HG03039 (cell line): ENCODE results near the gene ARHGDIA.

ENCODE experiments used
- ATAC-seq: cut with Tn5 transposase; IDR thresholded peaks from one replicate; pipeline ENCODE4 v1.9.1; 2021; ENCODE audit warnings: mild to moderate bottlenecking, moderate library complexity; ENCODE audit not compliant: unreplicated experiment

Gene ARHGDIA

DNA sequence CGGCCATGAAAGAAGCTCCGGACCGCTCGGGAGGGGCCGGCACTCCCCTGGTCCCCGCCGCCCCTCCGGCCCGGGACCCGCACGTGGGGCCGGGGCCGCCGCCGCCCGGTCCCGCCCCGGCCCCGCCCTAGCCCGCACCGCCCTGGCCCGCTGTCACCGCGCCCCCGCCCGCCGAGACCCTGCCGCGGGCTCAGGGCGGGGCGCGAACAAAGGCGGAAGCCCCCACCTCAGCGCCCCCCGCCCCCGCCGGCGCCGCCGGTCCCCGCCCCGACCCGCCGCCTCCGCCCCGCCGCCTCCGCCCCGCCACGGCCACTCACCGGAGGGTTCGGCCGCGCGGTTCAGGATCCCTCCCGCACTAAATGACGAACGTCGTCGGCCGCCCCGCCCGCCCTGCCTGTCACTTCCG lies at the start of gene ARHGDIA:
Gene ARHGDIA (minus strand): TSS at position 357 of the 406 bp plus-strand sequence. CDS start 1,407 bp downstream, outside the sequence.
- ATAC-seq = peak; percentile 10

DNA sequence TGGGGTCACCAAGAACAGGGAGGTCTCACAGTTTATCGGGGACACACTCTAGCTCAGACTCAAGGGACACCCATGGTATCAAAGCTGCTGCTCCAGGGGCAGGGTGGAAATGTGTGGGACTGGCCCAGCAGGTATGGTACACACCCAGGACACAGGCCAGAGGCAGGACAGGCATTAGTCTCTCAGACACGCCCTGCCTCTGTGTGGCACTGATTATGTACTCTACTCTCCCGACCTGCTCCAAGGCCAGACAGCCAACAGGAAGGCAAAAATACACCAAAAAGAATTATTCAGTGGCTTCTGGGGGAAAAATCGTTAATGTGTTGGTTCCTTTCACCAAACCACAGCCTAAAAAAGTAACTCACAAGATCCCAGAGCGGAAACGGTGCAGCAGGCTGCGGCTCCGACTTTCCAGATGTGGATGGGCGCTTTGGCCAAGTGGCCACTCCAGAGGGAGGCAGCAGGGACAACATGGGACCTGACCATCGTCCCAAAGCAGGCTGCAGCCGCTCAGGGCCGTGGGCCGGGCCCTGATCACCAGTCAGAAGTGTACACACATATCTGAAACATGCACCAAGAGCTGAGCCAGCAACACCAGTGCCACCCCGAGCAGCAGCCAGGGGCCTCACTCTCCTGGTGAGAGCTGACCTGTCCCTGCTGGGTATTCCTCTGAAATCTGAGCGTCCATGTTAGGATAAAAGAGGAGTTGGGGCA lies 47.9 kb upstream of the ARHGDIA start:
- no peak for ATAC-seq

DNA sequence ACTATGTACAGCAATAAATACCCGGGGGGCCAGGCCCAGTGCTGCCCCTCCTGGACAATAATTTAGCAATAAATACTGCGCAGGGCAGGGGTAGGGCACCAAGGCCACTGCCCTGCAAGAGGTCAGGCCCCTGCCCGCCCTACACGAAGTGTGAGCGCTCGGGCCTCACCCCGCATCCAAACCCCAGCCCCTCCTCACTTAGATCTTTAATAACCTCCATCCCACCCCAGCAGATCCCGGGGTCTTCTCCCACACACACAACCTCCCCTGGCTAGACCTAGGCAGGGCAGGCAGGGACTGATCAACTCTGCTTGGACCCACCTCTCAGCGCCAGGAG lies 47.2 kb upstream of the ARHGDIA start:
- ATAC-seq = peak; percentile 10

DNA sequence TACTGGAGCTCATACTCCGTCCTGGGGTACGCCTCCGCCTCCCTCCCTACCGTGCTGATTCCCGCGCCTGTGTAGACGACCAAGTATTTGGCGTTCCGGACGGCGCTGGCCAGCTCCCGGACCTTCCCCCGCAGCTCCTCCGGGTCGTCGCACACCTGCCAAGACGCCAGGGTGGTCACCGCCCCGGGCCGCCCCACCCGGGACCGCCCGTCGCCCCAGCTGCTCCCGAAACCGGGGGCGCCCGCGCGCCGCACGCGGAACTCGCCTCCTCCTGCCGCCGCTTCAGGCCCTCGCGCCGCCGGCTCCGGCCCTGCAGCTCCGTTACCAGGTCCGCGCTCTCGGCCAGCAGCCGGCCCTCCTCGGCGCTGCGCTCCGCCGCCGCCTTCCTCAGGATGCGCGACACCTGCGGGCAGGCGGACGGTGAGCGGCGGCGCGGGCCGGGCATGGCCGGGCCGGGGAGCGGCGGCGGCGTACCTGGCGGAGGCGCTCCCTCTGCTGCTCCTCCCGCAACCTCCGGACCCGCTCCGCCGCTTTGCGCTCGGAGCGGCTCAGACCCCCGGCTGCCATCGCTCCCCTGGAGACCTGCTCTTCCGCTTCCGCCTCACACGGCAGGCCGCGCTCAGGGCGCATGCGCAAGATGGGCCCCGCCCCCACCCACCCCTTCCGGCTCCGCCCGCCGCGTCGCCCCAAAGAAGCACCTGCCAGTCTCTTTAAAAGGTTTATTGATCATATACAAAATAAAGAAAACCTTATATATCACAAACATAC lies 46.6 kb upstream of the ARHGDIA start, which contains the start of gene SIRT7:
Gene SIRT7 (minus strand): TSS at position 612 of the 768 bp plus-strand sequence. CDS start 45 bp downstream, at position 567.
- peak; percentile 46 for ATAC-seq

DNA sequence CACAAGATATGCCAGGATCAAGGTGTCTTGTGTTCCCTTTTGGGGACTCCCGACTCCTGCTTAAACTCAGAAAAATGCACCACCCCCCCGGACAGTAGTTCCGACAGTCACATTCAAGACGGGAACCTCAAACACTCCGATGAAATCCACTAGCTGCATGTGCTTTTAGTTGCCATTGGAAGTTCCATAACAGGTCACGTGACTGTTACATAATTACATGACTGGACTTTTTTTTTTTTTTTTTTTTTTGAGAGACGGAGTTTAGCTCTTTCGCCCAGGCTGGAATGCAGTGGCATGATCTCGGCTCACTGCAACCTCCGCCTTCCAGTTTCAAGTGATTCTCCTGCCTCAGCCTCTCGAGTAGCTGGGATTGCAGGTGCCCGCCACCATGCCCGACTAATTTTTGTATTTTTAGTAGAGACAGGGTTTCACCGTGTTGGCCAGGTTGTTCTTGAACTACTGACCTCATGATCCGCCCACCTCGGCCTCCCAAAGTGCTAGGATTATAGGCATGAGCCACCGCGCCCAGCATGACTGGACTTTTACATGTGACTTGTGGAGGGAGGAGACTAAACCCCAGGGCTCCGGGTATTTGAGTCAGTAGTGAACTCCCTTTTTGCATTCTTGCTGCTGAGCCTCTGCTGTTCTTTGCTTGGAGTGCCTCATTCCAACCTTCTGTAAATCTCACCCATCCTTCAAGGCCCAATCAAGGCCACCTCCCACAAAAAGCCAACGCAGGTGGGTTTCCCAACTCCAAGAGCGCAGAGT lies 45.3 kb upstream of the ARHGDIA start:
- no peak for ATAC-seq

DNA sequence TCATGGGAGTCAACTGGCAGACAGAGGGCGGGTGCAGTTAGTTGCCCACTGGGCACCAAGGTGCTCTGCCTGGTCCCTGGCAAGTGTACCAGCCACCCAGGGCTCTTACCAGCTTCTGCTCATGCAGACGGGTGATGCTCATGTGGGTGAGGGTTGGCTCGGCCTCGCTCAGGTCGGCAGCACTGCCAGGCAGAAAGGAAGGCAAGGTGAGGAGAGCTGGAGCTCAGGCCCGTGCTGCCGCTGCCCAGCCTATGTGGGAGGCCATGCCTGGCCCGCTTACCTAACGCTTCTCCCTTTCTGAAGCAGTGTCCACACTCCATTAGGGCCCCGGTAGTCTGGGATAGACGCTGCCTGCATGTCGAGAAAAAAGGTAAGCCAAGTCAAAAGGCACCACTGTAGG lies 44.2 kb upstream of the ARHGDIA start:
- ATAC-seq = no peak

DNA sequence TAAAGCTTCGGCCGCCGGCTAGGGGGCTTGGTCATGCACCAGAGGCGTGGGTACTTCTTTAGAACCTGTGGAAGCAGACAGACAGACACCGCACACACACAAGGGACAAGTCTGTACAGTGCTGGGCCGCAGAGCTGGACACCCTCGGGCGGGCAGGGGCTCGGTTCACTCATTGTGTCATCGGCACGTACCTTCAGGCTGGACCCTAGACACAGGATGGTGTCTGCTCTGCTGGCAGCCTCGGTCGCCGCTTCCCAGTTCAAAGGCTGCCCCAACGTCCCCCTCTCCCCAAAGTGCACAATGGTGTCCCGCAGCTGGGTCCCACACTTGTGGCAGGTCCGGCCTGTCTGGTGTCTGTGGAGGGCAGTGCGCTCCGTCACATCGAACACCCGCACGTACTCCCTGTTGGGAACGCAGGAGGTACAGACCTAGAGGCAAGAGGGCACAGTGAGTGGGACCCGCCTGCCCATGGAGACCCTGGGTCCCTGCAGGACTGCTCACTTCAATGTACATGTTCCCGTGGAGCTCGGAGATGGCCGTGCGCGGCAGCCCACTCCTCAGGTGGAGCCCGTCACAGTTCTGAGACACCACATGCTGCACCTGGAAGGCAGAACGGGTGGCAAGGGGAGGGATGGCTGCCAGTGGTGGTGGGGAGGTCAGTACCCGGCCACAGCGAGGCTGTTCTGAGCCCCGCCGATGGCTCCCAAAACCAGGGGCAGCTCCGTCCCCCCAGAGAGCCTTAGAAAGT lies 43.1 kb upstream of the ARHGDIA start:
- ATAC-seq = no peak

DNA sequence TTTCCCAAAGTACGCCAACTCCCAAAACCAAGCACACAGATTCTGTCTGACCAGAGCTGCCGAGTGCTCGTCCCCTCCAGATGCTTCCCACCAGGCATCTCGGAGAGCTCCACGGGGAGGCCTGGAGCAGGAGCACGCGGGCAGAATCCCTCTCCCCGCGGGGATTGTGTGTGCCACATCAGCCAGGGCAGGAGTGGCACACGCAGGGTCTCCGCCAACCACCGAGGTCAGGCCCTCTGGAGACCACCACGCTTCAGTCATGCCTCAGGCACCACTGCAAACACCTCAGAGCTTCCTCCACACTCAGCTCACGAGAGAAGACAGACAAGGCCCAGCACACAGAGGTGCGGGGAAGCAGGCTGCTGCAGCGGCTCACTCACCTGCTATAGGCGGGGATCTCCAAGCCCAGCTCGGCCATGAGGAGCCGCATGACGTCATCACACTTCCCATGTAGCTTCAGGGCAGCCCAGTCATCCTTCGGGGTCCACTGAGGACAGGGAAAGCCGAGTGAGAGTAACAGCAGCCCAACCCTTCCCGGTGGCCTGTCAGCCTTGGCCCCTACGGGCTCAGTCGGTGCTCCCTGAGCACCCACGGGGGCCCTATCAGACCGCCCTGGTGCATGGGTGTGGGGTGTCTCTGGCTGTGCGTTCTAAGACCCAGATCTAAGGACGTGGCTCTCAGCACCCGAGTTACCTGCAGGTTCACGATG lies 42.4 kb upstream of the ARHGDIA start:
- no peak for ATAC-seq

DNA sequence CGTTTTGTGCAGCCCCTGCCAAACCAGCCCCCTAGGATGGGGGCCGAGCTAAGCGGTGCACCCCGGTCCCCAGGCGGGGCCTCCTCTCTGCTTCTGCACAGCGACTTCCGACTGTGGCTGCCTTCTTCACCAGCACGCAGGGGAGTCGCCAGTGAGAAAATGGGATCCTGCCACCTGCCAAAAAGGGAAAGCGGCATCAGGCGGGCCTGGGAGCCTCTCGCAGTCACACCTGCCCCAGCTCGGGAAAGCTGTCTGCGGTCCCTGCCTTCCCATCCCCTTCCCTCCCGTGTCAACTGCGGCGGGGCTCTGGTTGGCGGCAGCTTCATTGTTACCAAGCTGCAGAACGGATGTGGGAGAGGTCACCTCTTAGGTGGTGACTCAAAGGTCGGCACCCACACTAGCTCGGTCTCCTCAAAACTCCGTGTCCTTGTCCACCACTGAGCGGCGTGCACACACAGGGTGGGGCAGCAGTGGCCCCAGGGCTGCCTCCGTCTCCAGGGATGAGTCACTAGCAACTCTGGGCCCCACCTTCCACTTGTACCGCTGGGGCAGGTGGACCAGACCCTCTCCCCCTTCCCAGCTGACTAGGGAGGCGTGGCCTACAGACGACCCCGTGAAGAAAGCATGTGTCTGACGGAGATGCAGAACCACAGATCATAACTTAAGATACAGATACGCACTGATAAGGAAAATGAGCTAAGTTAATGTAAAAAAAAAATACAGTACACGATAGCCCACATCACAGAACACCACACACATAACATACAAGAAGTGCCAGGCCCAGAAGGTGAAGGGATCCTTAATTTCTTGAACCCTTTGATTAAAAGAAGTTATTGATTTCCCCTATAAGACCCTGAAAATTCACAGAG lies 41.5 kb upstream of the ARHGDIA start:
- no peak for ATAC-seq

DNA sequence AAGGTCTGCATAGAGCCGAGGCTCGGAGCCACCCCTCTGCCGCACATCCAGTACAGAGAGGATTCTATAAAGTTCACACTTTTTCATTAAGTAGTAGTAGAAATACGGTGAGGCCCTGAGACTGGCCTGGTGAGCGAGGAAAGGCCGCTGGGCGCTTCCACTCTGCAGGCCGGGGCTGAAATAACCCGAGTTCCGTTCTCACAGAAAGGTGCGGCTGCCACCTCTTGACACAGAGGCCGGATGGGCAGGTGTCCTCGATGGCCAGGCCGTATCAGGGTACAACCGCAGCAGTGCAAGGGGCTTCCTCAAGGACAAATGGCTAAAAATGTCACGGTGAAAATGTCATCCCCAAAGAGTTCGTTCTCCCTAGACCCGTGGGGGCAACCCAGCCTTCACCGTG lies 40.8 kb upstream of the ARHGDIA start:
- no peak for ATAC-seq

DNA sequence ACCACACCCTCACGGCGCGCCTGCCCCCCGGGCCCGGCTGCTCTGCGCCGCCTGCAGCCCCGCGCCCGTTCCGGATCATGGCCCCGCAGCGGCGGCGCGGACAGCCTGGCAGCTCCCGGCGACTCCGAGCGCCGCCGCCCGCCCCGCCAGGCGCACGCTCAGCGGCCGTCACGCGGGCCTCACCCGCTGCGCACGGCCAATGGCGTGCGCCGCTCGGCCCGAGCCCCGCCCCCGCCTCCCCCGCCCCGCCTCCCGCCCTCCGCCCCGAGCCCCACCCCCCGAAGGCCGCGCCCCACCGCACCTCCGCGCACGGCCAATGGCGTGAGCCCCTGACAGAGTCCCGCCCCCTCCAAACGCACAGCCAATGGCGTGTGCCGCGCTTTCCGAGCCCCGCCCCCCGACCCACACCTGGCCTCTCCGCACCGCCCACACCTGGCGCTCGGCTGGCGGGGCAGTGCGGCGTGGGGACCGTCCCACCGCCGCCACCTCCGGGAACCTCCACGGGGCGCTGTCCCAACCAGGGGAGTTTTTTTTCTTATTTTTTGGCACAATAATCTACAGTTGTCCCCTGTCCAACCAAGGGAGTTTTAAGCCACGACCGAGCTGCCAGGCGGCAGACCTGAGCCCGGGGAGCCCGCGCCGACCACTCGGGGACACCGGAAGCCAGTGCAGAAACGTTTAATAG lies 40.3 kb upstream of the ARHGDIA start, which contains the start of gene PCYT2:
Gene PCYT2 (minus strand): TSS at position 123 of the 685 bp plus-strand sequence. CDS start 44 bp downstream, at position 79.
- peak; percentile 65 for ATAC-seq

DNA sequence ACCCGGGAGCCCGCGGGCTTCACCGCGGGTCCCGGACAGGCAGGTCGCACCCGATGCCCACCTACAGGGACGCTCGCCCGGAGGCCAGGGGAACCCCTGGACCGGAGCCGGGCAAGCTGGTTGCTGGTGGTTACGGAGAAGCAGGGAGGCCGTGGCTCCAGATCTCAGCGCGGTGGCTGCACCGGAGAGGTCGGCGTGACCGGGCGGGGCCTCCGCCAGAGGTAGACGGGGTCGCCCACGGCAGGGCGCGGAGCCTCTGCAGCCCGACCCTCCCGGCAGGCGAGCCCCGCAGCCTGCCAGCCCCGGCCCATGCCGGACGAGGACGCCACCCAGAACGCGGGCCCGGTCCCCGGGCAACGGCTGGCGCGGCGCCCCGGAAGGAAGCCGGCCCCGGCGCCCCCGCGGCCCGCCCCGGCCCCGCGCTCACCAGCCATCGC lies 39.7 kb upstream of the ARHGDIA start:
- ATAC-seq = peak; percentile 21

DNA sequence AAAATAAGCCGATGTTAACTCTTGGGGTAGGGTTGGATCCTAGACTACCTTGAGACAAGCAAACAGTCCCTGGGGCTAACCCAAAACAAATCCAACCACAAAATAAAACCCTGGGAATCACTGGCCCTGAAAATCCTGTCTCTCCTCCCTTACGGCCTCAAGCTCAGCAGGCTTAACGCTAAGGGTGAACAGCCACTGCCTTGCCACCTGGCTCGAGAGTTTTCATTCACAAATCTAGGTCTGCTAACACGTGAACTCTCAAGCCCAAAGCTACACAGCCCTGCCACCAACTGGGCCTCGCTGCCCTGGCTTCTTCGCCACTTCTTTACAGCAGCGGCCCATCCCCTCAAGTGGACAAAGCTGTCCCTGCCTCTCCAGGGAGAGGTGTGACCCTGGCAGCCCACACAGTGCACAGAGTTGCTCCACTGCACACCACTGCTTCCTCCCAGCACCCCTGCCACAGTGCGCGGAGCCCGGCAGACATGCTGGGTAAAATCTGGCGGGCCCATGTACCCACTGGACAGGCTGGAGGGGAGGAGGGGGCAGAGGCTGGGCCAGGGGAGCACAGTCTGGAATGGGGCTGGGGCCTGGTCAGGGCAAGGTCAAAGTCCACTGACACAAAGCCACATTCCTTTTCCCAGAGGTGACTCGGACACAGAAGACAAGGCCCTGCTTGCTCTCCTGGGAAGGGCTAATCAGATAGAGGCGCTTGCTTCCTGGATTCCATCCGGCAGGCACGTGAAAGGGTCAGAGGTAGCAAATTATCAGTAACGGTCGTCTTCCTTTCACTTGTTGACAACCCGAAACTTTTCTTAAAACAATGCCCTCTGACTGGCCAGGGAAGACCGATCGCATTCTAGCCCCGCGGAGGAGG lies 39.1 kb upstream of the ARHGDIA start:
- ATAC-seq = no peak

DNA sequence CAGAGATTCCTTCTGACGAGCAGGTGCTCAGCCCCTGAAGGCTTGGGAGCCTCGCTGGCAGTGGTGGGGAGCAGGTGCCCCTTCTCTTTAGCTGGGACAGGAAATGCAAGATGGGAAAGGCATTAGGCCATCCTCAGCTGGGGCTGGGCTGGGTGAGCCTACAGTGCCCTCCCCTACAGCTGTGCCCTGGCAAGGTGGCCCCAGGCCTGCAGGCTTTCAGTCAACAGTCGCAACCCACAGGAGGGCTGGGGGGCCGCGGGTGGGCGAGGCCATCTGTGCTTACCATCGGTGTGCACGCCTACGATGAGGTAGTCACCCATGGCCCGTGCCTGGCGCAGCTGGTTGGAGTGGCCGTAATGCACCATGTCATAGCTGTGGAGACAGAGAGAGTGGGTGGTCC lies 38.1 kb upstream of the ARHGDIA start:
- no peak for ATAC-seq

DNA sequence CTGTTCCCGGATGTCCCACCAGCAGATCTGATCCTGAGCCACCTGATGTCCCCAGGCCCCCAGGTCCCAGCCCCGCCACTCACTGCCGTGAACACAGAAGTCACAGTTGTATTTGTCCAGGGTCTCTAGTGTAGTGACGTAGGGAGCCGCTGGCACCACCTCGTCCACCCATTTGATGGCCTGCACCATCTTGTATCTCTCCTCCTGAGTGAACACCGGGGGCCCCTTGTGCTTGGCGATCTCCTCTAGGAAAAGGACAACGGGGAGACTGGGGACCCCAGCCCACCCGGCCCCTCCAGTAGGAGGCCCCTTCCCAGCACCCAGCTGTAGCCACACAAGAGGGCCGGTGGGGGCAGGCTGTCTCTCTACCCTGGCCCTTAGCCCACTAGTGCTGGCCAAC lies 37.7 kb upstream of the ARHGDIA start:
- no peak for ATAC-seq

DNA sequence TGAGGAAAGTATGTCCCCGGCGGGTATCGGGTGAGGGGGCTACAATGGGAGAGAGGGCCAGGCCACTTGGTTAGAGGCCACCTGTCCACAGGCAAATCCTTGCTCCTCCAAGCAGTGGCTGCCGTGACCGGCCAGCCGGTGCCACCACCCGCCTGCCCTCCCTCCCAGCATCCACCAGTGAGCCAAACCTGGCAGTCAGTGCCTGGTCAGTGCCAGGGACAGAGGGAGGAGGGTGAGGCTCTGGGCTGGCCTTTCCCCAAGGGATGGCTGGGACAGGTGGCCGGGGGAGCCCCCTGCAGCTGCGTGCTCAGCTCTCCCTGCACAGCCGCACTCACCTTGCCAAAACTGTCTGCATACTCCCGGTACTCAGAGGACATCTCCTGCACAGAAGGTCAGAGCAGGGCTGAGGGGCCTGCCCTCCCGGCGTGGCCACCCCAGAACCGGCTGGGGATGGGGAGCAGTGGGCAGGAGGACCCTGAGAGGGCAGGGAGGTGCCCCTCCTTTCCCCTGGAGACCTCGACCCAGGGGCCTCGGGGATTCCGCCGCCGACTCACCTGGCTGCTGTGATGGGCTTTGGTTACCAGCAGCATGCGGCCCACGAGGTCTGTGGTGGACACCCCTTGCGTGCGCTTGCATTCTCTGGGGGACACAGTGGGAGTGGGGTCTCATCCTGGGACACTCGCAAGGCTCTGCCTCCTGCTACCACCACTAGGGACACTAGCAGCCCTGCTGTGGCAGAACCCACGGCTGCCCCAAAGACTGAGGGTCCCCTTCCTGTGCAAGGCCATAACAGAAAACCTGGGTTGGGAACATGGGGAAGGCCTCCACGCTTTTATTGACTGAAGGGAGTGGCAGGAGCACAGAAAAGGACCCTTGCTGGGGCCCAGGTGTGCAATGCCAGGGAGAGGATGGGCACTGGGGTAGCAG lies 36.3 kb upstream of the ARHGDIA start:
- no peak for ATAC-seq
